Thyroid gland (tissue), 4 donors: ENCODE results near the gene CPD.

Source experiments
- CTCF ChIP-seq, 6 experiments: fragments of 200-600 bp in 3 of 6; fragments of 450-650 bp in 3 of 6; sonication (generic) in 3 of 6; IDR thresholded peaks; one replicate each; pipeline ENCODE4 v1.5.1; 2016 to 2019; ENCODE audit warnings: antibody characterized with exemption in 6 of 6, mild to moderate bottlenecking in 2 of 6, inconsistent platforms in 1 of 6, moderate library complexity in 1 of 6
- POLR2A ChIP-seq, 2 donors: fragments of 450-650 bp; IDR thresholded peaks; one replicate each; pipeline ENCODE4 v1.6.1; 2017; ENCODE audit warnings: antibody characterized with exemption in 2 of 2, mild to moderate bottlenecking in 2 of 2, moderate library complexity in 1 of 2

GRCh38 chr17:30357476-30357875 is 21.3 kb upstream of the CPD start:
- no peak for TF ChIP-seq CTCF (IDR thresholded peaks at IDR 0.05)
- TF ChIP-seq POLR2A (IDR thresholded peaks at IDR 0.05) = no peak
